ENCODE results near the gene PACC1.

Gene PACC1

DNA sequence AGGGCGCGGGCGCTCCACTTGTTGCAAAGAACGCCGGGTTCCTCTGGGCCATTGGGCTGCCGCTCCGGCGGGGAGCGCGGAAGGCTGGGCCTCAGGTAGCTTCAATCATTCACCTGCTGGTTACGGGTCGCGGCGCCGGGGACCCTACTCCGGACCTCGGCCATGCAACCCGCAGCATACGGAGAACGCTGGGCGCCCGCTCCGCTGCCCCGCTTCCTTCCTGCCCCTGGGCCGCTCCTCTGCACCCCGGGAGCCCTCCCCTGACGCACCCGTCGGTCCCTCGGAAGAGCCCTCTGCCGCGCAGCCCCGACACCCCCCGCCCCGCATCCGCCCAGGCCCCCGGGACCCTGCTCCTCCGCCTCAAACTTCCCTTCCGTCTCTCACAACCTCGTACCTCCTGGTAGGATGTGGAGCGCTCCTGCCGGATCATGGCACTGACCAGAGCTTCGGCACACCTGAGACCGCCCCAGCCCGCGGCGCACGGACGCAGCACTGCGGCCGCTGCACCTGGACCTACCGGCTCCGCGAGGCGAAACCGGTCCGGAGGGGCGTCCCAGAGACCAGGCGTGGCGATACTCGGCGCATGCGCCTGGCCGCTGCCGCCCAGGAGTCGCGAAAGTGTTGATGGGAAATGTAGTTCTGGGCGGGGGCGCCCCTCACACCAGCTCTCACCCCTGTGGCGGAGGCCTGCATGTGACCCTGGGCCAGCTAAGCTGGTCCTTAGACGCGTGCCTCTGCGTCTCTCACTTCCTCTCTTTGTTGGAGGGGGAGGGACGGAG is at the start of gene PACC1:
Gene PACC1, minus strand, starts transcription at position 559 of the 779 bp plus-strand sequence. Its CDS starts 129 bp downstream, at position 430.
- DNase-seq, result peak; percentile 92 to 93

DNA sequence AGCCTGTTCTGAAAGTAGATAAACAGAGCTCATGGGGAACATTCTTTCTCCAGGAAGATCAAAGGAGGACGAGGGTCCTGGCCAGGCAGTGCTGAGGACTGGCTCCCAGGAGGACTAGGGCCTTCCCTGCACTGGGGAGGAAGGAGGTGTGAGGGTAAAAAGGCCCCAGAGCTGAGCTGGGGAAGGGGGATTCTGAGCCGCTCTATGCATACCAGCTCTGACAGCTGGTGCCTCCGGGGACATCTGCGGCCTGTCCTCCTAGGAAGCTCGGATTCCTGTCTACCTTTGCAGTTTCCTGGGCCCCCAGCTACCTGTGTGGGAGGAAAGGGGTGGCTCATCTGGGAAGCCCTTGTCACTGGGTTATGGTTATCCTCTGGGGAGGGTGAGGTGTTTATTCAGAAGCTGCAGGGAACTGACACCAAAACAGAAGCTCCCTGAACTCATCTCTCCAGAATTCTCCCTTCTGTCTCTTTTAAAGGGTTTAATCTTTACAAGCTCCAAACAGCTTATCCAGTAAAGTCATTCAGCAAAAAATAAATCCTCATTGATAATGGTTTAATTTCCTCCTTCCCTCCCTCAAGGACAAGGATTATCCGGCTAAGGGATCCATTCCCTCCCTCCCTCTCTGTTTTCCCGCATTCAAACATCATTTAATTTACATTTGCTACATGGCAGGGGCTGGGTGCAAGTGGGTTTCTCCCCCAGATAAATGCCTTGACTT is 49.0 kb upstream of the PACC1 start:
- no peak for DNase-seq

DNA sequence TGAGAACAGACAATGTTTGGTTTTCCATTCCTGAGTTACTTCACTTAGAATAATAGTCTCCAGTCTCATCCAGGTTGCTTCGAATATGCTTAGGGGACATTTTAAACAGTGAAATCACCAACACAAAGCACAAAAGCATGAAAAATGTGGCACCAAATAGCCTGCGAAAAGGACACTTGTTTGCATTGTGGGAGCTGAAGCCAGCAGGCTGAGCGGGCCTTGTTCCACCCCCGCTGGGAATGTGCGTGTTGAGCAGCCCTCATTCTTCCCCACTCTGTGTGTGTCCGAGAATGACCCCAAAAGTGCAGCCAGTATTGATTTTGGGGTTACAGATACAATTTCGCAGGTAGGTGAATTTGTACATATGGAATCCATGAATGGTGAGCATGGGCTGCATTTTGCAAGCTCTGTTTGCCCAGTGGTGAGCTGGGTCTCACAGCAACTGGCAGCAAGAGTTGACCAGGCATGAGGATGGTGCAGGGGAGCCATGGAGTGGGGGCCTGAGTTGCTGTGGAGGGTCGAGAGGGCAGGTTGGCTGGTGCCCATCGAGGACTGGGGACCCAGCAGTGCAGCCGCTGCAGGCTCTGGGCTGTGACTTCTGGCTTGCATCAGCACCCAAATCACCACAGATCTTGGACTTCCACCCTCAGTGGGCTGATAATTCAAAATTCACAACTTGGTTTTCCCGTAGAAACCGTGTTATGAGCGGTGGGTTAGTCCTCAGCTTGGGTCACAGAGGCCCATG is 47.4 kb upstream of the PACC1 start:
- no peak for DNase-seq

DNA sequence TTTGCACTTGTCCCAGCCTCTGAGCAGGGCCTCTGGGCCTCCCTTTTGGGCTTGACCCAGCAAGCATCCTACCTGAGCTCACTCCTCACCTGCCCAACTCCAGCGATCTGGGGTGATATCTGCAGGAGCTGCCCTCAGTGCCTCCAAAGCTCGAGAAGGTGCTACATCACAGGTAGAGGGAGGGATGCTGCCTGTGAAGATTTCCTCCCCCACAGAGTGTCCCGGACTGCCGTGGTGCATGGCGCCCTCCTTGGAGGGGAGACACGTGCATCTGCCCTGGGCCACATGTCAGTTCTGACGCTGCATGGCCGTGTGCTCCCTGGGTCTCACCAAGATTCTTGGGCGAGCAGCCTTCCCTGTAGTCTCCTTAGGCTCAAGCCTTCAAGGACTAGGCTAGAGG is 45.7 kb upstream of the PACC1 start:
- no peak for DNase-seq

DNA sequence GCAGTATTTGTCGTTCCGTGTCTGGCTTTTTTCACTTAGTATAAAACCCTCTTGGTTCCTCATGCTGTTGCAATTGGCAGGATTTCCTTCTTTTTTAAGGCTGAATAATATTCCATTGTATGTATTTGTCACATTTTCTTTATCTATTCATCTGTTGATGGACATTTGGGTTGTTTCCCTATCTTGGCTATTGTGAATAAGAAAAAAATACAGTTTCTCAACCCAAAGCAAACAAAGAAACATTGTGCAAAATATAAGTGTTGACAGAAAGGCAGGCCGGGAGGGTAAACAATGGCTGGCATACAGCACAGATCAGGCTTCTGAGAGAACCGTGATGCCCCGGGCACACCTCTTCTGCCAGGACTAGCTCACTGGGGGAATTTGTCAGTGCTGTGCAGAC is 45.0 kb upstream of the PACC1 start:
- no peak for DNase-seq

DNA sequence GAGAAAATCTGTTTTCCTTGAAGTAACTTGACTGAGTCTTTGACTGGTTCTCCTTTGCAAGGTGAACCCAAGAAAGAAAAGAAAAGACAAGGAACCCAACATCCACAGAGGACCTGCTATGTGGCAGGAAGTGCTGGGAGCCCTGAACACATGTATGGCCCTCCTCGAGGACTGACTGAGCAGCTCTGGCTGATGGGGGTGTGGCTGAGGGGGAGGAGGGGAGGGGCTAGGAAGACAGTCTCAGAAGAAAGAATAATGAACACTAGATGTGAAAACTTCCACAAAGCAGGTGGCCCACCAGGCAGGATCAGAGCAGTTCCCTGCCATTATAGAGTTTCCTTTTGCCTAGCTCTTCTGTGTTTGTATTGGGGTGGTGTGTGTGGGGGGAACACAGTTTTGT is 44.1 kb upstream of the PACC1 start:
- no peak for DNase-seq

DNA sequence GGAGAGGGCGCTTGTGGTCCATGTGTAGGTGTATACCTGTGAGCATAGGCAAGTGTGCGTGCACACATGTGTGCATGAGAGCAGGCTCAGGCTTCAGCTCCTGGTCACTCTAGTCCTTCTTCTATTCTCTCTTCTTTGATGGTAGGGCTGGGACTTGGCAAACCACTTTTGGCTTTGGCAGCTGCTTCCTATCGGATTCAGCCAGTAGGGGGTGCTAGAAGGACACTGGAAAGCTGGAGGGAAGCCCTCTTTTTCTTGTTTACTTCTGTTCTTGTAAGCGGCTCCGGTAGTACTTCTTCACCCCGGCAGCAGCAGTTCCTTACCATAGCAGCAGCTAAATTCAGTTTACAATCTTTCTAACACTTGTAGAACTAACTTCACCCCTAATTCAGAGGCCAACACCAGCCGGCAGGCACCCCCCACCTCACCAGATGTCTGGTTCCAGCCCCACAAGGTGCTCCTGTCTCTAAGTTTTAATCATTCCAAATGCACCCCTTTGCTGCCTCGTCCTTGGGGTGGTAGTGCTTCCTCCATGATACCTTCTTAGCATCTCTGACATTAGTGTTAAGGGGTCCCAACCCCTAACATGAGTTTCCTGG is 43.2 kb upstream of the PACC1 start:
- peak; percentile 67 to 96 for DNase-seq

DNA sequence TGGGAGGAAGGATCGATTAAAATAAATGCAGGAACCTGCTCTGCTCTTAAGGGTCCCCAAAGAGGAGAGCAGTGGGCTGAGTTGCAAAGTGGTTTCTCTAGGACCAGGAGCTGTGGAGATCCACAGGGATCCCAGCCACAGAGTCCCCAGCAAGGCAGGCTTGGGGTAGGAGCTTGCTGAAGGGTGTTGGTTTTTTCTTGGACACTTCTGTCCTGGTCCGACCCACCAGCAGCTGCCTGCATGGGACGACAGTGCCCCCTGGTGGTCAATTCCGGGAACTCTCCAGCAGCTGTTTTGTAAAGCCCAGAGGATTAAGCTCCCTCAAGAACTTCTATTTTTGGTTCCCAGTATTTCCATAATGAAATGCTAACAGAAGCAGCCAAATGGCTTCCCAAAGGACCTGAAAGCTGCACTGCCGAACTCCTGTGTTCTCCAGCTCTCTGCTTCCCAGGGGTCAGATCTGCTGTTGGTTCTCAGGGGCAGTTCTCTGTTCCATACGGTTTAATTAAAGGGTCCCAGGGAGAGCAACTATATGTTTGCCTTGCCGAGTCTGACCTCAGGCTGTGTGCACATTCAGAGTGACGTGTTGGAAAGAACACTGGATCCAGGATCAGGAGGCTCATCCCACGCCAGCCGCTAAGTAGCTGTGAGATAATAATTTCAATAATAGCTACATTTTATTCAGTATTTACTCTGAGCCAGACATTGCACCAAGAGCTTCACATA is 41.3 kb upstream of the PACC1 start:
- DNase-seq, result peak; percentile 64 to 96

DNA sequence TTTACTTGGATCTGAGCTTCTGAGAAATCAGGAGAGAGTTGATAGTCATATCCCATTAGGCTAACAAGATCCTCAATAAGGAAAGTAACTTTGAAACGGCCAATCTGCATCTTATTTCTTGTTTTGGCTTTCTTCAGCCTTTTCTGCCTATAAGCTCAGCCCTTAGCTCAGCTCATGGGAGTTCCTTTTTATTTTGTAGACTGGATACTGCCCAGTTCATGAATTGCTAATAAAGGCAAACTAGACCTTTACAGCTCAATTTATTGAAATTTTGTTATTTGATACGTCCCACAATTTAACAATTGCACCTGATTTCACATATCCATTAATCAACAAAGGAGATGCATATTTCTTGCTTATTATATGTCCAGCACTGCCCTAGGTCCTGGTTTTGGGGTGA is 40.7 kb upstream of the PACC1 start:
- no peak for DNase-seq

DNA sequence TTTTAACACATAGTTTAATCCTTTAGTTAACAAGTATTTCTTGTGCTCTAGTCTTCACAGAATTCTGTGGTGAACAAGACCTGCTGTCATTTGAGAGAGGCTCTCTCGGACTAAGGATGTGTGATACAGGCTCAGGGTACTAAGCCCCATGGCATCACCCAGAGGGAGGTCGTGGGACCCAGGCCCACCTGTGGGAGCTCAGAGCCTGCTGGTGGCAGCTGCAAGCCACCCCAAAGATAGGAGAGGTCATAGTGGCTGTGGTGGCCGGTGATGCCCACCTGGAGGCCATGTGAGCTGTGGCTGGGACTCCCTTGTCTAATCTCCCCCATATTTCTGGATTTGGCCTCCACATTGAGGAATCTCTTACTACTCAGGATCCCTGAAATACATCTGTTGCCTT is 40.1 kb upstream of the PACC1 start:
- DNase-seq, result no peak

DNA sequence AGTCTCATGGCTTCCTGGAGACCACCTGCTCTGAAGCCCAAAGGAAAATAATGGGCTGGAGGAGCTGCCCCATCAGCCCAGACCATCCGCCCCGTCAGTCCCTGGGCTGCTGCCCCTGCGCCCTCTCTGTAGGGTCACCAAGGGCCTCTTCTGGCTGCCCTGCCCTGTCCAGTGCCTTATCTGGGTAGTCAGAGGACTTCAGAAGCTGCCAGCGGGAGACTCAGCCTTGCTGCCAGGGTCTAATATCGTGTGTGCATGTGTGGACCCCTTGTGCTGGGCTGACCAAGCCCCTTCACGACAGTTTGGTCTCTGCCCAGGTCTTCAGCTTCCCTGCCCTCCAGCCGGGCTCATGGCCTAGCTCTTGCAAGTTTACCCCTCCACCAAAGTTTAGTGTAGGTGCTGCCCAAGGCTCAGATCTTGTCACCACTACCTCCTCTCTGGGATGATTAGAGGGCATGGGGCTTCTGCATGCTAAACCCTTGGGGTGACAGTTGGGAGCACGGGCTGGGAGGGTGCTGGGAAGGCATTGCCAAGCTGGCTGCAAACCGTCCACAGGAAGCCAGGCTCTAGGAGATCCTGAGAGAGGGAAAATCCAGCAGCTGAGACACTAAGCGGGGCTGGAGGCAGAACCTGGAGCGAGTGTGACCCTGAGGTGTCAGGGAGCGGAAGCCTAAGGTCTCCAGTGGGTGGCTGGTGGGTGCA is 38.6 kb upstream of the PACC1 start:
- no peak for DNase-seq

DNA sequence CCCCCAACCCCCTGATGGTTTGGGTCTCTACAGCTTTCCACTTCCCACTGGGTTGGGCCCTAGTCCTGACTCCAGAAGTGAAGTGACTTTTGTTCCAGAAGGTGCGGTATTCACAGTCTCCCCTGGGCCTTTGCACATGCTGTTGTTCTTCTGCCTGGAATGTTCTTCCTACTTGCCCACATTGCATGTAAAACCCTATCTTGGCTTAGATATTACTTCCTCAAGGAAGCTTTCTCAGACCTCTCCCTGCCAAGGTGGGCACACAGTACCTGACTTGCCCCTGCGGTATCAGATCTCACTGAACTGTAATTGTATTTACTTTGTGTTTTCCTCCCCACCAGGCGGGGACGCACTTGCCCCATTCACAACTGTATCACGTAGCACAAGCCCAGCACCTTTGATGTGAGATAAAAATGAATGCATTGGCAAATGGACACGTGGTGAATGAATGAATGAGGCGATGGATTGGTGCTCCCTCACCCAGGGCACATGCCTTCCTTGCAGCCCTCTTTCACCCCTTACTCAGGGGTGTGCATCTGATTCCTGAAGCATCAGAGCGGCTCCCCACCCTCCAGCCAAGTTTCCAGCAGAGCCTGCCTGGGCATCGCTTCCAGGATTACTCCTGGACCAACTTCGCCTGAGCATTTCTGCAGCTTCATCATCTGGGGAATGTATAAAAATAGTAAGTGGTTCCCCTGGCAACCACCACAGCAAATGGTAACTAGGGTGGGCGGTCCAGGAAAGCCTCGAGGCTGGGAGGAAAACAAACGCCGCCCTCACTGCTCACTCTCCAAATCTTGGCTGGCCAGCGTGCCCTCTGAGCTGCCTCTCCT is 37.9 kb upstream of the PACC1 start:
- peak; percentile 29 to 35 for DNase-seq

DNA sequence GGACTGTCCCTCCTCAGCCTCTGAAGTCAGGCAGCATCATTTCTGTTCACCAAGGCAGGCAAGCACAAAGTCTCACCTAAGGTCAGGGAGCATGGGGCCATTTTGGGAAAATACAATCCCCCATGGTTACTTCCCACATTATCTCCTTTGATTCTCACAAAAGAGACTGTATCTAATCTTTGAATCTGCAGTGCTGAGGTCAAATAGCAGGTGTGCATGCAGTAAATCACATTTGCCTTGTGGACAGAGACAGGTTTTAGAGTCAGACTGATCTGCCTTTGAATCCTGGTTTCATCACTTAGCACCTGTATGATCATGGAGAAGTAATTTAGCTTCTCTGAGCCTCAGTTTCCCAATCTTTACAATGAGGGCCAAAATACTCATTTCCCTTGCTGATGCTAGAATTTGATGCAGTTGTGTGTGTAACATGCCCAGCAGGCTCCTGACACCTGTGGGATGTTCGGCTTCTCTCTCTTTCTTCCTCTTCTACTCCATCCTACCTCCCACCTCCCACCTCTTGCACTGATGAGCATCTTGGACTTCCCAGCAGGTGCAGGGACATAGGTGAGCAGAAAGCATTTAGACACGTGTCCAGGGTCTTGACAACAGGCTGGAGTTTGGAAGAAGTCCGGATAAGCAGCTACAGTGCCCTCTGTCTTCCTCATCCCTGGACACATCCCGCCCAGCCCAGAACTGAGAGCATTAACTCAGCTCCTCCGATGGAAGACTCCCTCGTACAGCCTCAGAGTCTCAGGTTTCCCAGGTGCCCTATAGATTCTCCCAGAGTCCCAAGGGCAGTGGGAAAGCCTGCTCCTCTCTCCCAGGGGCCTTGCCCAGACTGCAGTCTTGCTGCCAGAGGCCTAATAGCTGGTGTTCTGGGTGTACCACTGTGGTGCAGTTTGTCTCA is 37.0 kb upstream of the PACC1 start:
- no peak for DNase-seq

DNA sequence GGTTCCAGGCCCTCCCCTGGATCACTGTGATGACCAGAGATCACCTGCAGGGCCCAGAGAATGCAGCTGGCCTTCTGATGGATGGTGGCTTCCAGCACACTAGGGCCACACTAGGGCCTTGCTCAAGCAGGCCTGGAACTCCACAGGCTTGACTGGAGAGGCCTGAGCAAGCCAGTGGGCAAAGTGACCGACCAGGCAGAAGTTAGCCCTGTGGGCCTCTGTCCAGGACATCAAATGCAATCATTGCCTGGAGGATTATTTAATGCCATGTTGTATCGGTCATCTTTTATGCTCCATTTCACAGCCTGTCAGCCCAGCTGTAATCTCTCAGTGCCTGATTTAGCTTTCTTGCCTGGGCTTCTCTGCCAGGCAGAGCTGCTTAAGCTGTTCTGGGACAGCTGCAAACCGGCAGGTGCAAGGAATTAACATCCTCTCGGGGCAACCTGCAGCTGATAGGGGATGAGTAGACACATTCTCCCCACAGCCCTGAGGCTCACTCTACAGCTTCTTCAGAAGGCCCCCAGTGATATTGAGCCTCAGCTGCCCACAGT is 35.7 kb upstream of the PACC1 start:
- no peak for DNase-seq

DNA sequence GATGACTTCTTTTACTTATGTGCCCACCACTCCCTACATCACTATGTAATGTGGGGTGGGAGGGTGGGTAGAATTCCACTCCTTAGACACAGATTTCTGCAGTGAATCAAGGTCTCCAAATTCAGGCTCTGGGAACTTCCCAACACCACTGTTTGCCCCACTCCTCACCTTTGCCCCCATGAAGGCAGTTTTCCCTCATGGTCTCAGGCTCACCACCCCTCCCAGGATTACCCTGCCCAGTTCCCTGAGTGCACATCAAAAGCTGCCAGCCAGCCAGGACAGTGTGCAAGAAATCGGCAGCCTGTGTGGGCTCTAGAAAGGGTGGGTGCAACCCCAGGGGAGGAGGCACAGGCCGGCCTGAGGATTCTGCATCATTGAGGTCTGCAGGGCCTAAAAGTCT is 32.8 kb upstream of the PACC1 start:
- no peak for DNase-seq

DNA sequence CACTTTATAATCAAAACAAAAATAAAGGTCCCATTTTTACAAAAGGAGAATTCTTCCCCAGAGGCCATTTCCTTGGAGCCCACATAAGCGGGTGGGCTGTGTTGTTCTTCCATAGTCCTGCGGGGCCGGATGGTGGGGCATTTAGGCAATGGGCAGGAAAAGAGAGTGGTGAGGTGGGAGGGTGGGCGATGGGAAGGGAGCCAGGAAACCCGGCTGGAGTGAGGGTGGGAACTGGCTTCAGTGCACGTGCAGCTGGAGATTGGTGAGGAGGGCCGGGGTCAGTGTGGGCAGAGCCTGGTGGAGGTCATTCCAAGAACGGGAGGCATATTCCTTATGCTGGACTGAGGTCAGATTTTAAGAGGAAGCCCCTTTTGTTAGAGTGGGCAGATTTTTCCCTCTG is 31.6 kb upstream of the PACC1 start:
- DNase-seq, result no peak

DNA sequence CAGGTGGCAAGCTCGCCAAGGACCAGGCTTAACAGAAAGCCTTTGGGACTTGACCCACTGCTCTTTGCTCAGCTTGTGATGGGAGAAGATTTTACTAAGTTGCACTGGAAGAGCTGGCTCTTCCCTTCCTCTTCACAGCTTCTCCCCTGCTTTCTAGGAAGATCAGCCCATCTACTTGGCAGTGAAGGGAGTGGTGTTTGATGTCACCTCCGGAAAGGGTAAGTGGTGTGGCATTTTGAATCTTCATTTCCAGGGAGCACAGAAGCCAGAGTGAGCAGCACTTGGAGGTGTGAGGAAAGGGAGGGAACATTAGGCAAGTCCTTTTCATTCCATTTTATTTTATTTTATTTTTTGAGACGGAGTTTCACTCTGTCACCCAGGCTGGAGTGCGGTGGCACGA is 27.7 kb upstream of the PACC1 start:
- DNase-seq, result no peak

DNA sequence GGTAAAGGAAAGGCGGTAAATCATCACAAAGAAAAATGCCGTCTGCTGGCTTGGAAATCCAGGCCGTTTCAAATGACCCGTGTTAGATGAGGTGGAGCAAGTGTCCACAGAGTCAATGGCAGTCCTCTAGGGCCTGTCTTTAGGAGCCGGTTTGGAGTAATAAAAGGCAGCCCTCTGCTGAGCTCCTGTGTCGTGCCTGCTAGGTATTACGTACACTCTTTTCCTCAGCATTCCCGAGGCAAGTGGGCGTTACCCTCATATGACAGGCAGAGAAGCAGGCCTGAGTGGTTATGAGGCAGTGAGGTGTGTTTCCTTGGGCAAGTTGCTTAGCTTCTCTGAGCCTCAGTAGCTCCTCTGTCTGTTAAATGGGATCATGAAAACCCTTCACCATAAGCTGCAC is 25.7 kb upstream of the PACC1 start:
- no peak for DNase-seq

DNA sequence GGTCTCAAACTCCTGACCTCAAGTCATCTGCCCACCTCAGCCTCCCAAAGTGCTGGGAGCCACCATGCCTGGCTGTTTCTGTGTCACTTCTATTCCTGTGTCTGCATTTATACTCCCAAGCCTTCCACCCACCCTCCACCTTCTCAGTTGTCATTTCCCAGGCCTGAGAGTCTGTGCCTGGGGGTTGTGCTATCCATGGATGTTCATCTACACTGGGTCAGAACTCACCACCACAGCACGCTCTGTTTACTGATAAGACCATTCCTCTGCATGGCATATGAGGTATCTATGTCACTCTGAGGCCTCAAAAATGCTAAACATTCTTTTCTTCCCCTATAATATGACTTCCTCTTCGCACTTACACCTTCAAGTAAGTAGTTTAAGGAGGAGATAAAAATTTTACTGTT is 24.1 kb upstream of the PACC1 start:
- no peak for DNase-seq
